ENCODE measurements around the gene NRIP1. TPM values are rescaled to one million over a fixed set of nuclear protein-coding genes. Genes with fewer than 3 reads are reported as not detected.

NRIP1 gene
- polyA plus RNA-seq, 3 donors, result 4.3 to 28.2 (median 23.5) TPM

GRCh38 chr21:15065392-15066122 is 757 bp upstream of the NRIP1 start:
- peak overlapping the region; percentile 90 for H3K27ac ChIP-seq (ENCODE audit: low read depth in 1 of 2, low read length in 2 of 2)
- intact Hi-C loops (cut with micrococcal nuclease), result loop anchor here (5.0 to 10.0 kb wide), 6 partner anchors 67 to 419 kb away; no protein-coding TSS in a partner anchor
- Mint-ChIP-seq H3K27ac (peak overlapping the region; percentile 96 to 99 (median 97)), H3K4me3 (peak overlapping the region; percentile 98), H3K27me3 (ENCODE audit: low read depth in 3 of 3) (no peaks in the 10 kb centered on the region), H3K4me1 (peaks cover 35% of the 10 kb centered on the region), H3K36me3 (peaks cover 0 to 6% of the 10 kb centered on the region in 2 donors), H3K9me3 (no peaks in the 10 kb centered on the region)
- WGBS (ENCODE audit: insufficient coverage), result 0% methylated on average over 15 of the region's 38 CpGs
- no peak for TF ChIP-seq CTCF (IDR thresholded peaks at IDR 0.05)
- peak overlapping the region; percentile 75 for H2AFZ ChIP-seq (ENCODE audit: insufficient read depth, low read depth, low read length, poor library complexity, severe bottlenecking)
- no peaks in the 10 kb centered on the region for H3K27me3 ChIP-seq (ENCODE audit: control insufficient read depth in 2 of 2, insufficient read depth in 2 of 2, low read length in 2 of 2)
- peak overlapping the region; percentile 83 for H3K9ac ChIP-seq (ENCODE audit: insufficient read depth, low read length, poor library complexity, severe bottlenecking)
- H4K20me1 ChIP-seq (ENCODE audit: insufficient read depth, low read length), result peaks cover 37% of the 10 kb centered on the region
- H3K4me2 ChIP-seq (replicated peaks; ENCODE audit: extremely low read depth, low read length, poor library complexity, severe bottlenecking), result peak overlapping the region; percentile 91
- no peaks in the 10 kb centered on the region for H3K36me3 ChIP-seq (replicated peaks in 1 of 2; ENCODE audit: control insufficient read depth in 1 of 2, insufficient read depth in 2 of 2, low read length in 2 of 2)
- peaks cover 38% of the 10 kb centered on the region for H3K79me2 ChIP-seq (ENCODE audit: insufficient read depth, low read length)
- H3K4me3 ChIP-seq (replicated peaks in 1 of 3; ENCODE audit: low read depth in 2 of 3, low read length in 3 of 3), result peak overlapping the region; percentile 73 to 97 (median 91)
- H3K4me1 ChIP-seq (ENCODE audit: control insufficient read depth in 1 of 2, insufficient read depth in 2 of 2, low read length in 2 of 2), result peaks cover 24 to 40% of the 10 kb centered on the region in 2 donors
- DNase-seq, result peak; percentile 57 to 71 (median 67)
- H3K9me3 ChIP-seq (replicated peaks in 1 of 2; ENCODE audit: control insufficient read depth in 1 of 2, insufficient read depth in 1 of 2, low read length in 2 of 2), result no peaks in the 10 kb centered on the region

GRCh38 chr21:15063814-15064575 is 805 bp downstream of the NRIP1 start:
- Mint-ChIP-seq H3K4me3 (peak overlapping the region; percentile 91 to 98), H3K9me3 (no peaks in the 10 kb centered on the region), H3K36me3 (peaks cover 0 to 6% of the 10 kb centered on the region in 2 donors), H3K27ac (peak overlapping the region; percentile 24 to 92 (median 82)), H3K27me3 (ENCODE audit: low read depth in 3 of 3) (no peaks in the 10 kb centered on the region), H3K4me1 (peaks cover 51% of the 10 kb centered on the region)
- DNase-seq, result peak in 1 of 3 donors; percentile 22
- Histone ChIP-seq H3K9me3 (replicated peaks in 1 of 2; ENCODE audit: control insufficient read depth in 1 of 2, insufficient read depth in 1 of 2, low read length in 2 of 2) (no peaks in the 10 kb centered on the region), H3K79me2 (ENCODE audit: insufficient read depth, low read length) (peaks cover 54% of the 10 kb centered on the region), H3K36me3 (replicated peaks in 1 of 2; ENCODE audit: control insufficient read depth in 1 of 2, insufficient read depth in 2 of 2, low read length in 2 of 2) (no peaks in the 10 kb centered on the region), H3K4me2 (replicated peaks; ENCODE audit: extremely low read depth, low read length, poor library complexity, severe bottlenecking) (peak overlapping the region; percentile 81), H3K9ac (ENCODE audit: insufficient read depth, low read length, poor library complexity, severe bottlenecking) (peak overlapping the region; percentile 89), H3K4me1 (ENCODE audit: control insufficient read depth in 1 of 2, insufficient read depth in 2 of 2, low read length in 2 of 2) (peaks cover 34 to 55% of the 10 kb centered on the region in 2 donors), H3K27ac (ENCODE audit: low read depth in 1 of 2, low read length in 2 of 2) (peak overlapping the region; percentile 39 to 73), H4K20me1 (ENCODE audit: insufficient read depth, low read length) (peaks cover 53% of the 10 kb centered on the region), H2AFZ (ENCODE audit: insufficient read depth, low read depth, low read length, poor library complexity, severe bottlenecking) (peak overlapping the region; percentile 56), H3K27me3 (ENCODE audit: control insufficient read depth in 2 of 2, insufficient read depth in 2 of 2, low read length in 2 of 2) (no peaks in the 10 kb centered on the region), H3K4me3 (replicated peaks in 1 of 3; ENCODE audit: low read depth in 2 of 3, low read length in 3 of 3) (peak overlapping the region; percentile 65 to 97 (median 91))
- intact Hi-C loops (cut with micrococcal nuclease), result loop anchor here (5.0 to 10.0 kb wide), 4 partner anchors 158 to 421 kb away; no protein-coding TSS in a partner anchor
- TF ChIP-seq CTCF (IDR thresholded peaks at IDR 0.05), result no peak
- 0% methylated on average over 53 of the region's 58 CpGs for whole genome bisulfite sequencing (ENCODE audit: insufficient coverage)

Measured in CD14-positive monocyte (primary cell).